ENCODE results near the gene CSNK1E. TPM values are rescaled to one million over a fixed set of nuclear protein-coding genes. Genes with fewer than 3 reads are reported as not detected.
A peak's percentile ranks its signal among the peaks of the same experiment; 100 is the strongest.

CSNK1E gene
- total RNA-seq, 1 donor: 122 TPM

DNA sequence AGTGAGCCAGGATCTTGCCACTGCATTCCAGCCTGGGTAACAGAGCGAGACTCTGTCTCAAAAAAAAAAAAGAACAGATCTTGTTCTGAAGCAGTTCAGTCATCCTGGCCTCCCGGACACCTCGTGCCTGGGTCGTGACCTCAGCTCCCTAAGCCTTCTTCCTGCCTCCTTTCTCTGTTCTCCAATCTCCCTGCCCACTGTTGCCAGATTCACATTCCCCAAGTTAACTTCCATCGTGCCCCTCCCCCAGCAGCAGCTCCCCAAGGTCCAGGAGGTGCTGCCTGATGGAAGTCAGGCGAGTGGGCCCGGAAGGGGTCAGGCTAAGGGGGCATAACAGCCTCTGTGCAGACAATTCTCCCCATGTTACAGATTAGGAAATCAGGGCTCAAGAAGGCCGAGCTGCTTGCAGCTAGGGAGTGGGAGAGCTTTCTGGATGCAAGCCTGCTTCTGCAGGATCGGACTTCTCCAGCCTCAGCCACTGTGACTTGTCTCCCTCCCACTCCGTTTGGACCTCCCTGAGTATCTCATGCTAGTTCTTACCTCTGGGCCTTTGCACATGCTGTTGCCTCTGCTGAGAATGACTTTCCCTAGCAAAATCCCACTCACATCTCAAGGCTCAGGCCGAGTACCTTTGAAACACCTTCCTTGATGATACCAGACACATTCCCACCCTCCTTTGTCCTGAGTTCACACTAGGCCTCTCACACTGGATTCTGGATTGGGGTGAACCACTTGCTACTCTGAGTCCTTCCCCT lies 30.1 kb downstream of the CSNK1E start:
- no peak for DNase-seq (ENCODE audit: low read depth in 2 of 3, low spot score in 2 of 3)

DNA sequence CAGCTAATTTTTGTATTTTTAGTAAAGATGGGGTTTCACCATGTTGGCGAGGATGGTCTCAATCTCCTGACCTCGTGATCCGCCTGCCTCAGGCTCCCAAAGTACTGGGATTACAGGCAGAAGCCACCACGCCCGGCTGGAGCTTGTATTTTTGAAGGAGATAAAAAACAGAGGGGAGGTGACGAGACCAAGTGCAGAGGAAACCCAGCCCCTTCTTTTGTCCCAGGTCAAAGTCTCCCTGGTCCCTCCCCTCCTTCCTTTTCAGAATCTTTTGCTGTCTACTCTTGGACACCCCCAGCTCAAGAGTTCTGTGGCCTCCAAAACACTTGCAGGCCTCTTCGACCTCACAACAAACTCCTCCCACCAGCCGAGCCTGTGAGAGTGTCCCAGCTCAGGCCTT lies 32.2 kb downstream of the CSNK1E start:
- no peak for DNase-seq (ENCODE audit: low read depth in 2 of 3, low spot score in 2 of 3)

GRCh38 chr22:38284042-38284402 lies 33.2 kb downstream of the CSNK1E start:
- DNase-seq (ENCODE audit: low read depth in 2 of 3, low spot score in 2 of 3): no peak

DNA sequence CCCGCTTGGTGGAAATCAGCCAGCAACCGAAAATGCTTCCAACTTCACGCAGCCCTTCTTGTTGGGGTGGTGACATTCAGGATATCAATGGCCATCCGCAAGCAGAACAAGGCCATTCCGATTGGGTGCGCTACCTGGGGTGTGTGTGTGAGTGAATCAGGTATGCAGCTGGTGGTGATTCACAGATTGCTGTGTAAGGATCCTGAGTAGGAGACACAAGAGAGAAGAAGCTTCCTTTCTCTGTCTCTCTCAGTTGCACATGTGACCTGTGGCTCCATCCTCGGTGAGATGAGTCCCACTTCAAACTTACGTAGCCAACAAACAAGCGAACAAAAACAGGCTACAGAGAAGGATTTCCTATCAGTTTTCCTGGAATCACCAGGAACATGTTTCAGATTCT lies 34.8 kb downstream of the CSNK1E start:
- no peak for DNase-seq (ENCODE audit: low read depth in 2 of 3, low spot score in 2 of 3)

- no peak for DNase-seq (ENCODE audit: low read depth in 2 of 3, low spot score in 2 of 3)
These were observed 41.1 kb downstream of the CSNK1E start for GRCh38 chr22:38276166-38276565.

DNA sequence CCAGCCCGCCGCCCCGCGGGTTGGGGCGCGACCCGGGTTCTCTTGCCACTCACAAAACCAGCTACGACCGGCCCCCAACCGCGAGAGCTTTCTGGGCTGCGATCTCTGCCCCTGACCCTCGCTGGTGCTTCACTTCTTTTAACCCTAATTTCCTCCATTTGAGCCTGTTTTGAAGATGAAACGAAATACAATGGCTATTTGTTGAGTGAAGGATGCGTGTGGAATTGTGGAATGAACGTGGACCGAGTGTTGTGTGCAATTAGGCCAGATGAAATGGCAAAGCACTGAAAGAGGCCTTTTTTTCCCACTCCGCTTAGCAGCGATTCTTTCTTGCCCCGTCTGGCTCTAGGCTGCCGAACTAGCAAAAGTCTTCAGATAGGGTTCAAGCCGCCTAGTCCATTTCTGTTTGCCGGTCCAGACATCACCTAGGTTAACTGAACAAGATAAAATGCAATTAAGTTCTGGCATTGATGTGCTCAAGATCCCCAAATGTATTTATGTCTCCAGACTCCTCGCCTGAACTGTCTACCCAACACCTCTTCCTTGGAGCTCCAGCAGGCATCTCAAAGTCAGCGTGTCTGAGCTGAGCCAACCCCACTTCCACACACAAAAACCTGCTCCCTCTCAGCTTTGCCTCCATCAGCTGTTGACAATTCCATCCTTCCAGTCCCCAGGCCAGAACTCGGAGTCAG lies 44.0 kb downstream of the CSNK1E start:
- DNase-seq (ENCODE audit: low read depth in 2 of 3, low spot score in 2 of 3): no peak

DNA sequence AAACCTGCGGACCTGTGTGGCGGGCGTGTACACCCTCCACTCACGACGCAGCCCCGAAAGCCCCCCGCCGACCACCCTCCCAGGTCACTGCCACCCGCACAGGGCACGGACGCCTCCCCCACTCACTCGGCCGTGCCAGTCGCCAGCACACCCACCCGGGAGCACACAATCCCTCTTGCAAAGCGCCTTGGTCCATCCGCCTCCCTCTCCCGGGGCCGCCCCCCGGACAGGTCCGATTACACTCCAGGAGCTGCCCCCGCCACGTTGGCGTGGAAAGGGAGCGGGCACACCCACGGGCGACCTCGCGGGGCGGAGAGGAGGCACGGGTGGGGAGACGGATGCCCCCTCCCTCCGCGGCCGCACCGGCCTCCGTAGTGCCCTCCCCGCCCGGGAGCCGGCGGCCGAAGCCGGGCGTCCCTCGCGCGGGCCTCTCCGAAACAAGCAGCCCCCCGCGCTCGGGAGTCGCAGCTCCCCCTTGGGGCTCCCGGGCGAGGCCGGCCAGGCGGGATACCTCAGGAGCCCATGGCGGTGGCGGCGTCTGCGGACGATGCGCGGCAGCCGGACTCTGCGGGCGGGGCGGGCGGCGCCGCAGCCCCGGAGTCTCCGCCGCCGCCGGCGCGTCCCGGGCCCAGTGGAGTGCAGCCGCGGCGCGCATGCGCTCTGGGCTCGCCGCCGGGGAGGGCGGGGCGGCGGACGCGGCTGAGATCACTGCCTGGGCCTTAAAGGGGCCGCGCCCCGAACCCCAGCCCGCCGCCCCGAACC lies 44.7 kb downstream of the CSNK1E start, which contains the start of gene TMEM184B:
TSS of gene TMEM184B (minus strand) at position 638 of the 762 bp plus-strand sequence. CDS start 25,049 bp downstream, outside the sequence.
- peak; percentile 79 to 84 (median 80) for DNase-seq (ENCODE audit: low read depth in 2 of 3, low spot score in 2 of 3)

GRCh38 chr22:38271927-38272372 lies 45.3 kb downstream of the CSNK1E start:
- DNase-seq (ENCODE audit: low read depth in 2 of 3, low spot score in 2 of 3): no peak

- DNase-seq (ENCODE audit: low read depth in 2 of 3, low spot score in 2 of 3): no peak
These were observed 46.1 kb downstream of the CSNK1E start for GRCh38 chr22:38271101-38271500.

GRCh38 chr22:38270091-38270992 lies 46.9 kb downstream of the CSNK1E start:
- no peak for DNase-seq (ENCODE audit: low read depth in 2 of 3, low spot score in 2 of 3)

GRCh38 chr22:38269466-38269865 lies 47.8 kb downstream of the CSNK1E start:
- no peak for DNase-seq (ENCODE audit: low read depth in 2 of 3, low spot score in 2 of 3)

GRCh38 chr22:38267086-38267485 lies 50.1 kb downstream of the CSNK1E start:
- peak; percentile 41 to 87 (median 72) for DNase-seq (ENCODE audit: low read depth in 2 of 3, low spot score in 2 of 3)

- DNase-seq (ENCODE audit: low read depth in 2 of 3, low spot score in 2 of 3): no peak
These were observed 51.1 kb downstream of the CSNK1E start for GRCh38 chr22:38266120-38266519.

DNA sequence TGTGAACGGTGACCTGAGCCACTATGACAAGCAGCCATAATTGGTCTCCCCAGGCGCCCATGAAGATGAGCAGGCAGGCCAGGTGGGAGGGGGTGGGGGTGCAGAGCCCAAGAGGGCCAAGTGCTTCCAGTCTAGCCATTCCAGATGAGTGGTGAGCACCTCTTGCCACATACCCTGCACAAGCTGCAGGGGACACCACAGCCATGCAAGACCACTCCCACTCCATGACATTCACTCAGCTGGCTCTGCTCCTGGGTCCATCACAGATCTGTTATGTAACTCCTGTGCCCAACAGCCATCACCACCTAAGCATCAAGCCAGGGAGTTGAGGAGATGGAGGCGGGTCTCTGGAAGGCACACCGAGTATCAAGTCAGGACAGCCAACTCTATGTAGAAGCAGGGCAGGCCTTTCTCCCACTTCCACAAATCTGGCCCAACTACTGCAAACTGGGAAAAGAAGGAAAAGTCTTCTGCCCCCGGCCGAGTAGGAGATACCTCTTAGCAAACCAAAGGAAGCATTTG lies 52.9 kb downstream of the CSNK1E start:
- no peak for DNase-seq (ENCODE audit: low read depth in 2 of 3, low spot score in 2 of 3)

- DNase-seq (ENCODE audit: low read depth in 2 of 3, low spot score in 2 of 3): peak in 1 of 3 donors; percentile 33
These were observed 55.0 kb downstream of the CSNK1E start for GRCh38 chr22:38262051-38262795.

- DNase-seq (ENCODE audit: low read depth in 2 of 3, low spot score in 2 of 3): no peak
These were observed 56.2 kb downstream of the CSNK1E start for GRCh38 chr22:38260761-38261681.

GRCh38 chr22:38259370-38259769 lies 57.9 kb downstream of the CSNK1E start:
- no peak for DNase-seq (ENCODE audit: low read depth in 2 of 3, low spot score in 2 of 3)

DNA sequence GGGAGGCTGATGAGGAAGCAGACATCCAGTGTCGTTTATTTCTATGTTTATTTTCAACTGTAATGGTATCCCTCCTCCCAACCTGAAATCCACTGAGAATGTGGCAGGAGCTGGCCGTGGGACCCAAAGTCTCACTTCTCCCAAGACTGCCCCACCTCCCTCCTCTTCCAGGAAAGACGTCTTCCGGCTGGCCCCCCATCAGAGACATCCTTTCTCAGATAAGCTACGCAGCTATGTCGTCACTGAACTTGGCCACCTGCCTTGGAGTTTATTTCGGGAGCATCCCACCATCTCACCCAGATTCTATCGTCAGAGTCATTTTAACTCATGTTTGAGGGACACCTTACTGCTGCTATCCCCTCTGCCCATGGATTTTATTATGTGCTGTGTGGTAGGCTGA lies 58.3 kb downstream of the CSNK1E start:
- DNase-seq (ENCODE audit: low read depth in 2 of 3, low spot score in 2 of 3): no peak
